GOT3 (cell line): Measurements from ENCODE around the gene PRR22.
"Not testable (repeated sequence)": the region's sequence is repeated elsewhere in the genome, so short reads cannot be mapped to it uniquely, and the experiment has no call there.

Source experiments
- DNase-seq: peaks from one replicate; lab custom pipeline; 2025; ENCODE audit warnings: mixed read lengths; lab: John Stamatoyannopoulos, UW

Gene PRR22

DNA sequence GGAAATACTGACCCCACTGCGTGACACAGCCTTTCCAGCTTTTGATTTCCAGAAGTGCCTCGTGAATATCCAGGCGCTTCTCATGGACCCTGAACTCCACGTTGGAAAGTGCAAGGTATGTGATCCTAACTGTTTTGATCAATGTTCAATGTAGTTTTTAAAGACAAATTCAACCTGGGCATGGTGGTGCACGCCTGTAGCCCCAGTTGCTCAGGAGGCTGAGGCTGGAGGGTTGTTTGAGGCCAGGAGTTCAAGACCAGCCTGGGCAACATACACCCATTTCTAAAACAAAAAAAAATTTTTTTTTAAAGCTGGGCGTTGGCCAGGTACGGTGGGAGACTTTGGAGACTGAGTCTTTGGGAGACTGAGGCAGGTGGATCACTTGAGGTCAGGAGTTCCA lies 32.8 kb downstream of the PRR22 start:
- no peak for DNase-seq

DNA sequence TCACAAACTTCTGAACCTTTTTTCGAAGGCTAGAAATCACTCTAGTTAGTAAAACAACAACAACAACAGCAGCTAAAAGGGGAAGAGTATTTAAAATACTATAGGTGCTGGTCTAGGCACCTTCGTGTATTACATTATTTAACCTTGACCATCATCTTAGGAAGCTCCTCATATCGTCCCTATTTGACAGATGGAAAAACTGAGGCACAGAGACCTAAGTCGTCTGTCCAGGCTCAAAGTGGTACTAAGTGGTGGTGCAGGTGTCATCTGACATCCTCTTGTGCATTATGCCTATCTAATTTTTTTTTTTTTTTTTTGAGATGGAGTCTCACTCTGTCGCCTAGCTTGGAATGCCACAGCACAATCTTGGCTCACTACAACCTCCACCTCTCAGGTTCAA lies 35.0 kb downstream of the PRR22 start:
- DNase-seq: no peak

DNA sequence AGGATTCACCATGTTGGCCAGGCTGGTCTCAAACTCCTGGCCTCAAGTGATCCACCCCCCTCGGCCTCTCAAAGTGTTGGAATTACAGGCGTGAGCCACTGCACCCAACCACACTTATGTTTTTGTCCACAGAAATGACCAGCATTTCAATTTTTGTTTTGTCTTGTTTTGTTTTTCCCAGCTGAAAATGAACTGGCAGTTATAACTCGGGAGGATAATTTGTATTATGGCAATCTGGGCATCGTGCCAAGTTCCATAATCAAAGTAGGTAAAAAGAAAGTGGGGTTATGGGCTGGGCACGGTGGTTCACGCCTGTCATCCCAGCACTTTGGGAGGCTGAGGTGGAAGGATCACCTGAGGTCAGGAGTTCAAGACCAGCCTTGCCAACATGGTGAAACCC lies 35.6 kb downstream of the PRR22 start:
- DNase-seq: not testable (repeated sequence)

DNA sequence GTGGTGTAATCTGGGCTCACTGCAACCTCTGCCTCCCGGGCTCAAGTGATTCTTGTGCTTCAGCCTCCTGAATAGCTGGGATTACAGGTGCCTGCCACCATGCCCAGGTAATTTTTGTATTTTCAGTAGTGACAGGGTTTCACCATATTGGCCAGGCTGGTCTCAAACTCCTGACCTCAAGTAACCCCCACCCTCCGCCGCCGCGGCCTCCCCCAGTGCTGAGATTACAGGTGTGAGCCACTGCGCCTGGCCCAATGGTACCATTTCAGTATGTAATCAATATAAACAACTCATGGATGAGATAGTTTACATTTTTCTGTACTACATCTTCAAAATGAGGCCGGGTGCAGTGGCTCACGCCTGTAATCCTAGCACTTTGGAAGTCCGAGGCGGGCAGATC lies 39.5 kb downstream of the PRR22 start:
- DNase-seq: not testable (repeated sequence)

DNA sequence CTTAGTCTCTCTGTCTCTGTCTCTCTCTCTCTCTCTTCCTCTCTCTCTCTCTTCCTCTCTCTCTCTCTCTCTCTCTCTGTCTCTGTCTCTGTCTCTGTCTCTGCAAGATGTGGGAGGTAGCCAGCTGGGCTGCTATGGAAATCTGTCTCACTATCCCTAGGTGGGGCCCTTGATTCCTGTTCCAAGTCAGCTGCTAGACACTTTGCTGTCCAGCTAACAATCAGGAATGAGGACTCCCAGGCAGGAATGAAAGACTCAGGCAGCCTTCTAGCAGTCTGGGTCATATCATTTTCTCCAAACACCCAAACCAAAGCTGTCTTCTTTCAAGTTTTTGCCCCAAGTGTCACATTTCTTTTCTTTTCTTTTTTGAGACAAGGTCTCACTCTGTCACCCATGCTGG lies 40.9 kb downstream of the PRR22 start:
- DNase-seq: no peak

DNA sequence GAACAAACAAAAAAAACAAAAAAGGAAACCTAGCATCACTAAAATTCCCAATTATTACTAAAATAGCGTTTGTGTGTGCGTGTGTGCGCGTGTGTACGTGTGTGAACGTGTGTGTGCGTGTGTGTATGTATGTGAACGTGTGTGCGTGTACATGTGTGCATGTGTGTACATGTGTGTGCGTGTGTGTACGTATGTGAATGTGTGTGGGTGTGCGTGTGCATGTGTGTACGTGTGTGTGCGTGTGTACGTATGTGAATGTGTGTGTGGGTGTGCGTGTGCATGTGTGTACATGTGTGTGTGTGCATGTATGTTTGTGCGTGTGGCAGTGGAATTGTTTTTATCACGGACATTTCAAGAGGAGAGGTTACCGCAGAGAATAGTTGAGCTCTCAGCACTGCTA lies 42.5 kb downstream of the PRR22 start:
- DNase-seq: no peak

DNA sequence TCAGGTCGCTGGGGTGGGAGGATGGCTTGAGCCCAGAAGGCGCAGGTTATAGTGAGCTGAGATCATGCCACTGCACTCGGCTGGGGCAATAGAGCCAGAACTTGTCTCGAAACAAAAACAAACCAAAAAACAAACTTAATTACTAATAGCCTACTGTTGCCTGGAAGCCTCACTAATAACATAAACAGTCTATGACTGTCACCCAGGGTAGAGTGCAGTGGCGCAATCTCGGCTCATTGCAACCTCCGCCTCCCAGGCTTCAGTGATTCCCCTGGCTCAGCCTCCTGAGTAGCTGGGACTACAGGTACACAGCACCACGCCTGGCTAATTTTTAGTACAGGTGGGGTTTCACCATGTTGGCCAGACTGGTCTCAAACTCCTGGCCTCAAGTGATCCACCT lies 46.1 kb downstream of the PRR22 start:
- DNase-seq: no peak

DNA sequence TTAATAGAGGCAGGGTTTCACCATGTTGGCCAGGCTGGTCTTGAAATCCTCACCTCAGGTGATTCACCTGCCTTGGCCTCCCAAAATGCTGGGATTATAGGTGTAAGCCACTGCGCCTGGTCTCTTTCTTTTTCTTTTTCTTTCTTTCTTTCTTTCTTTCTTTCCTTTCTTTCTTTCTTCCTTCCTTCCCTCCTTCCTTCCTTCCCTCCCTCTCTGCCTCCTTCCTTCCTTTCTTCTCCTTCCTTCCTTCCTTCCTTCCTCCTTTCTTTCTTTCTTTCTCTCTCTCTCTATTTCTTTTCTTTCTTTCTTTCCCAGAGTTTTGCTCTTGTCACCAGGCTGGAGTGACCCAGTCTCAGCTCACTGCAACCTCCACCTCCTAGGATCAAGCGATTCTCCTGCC lies 51.4 kb downstream of the PRR22 start:
- not testable (repeated sequence) for DNase-seq
